HL-60/S4 treated with retinoic acid at 250 ng/mL for 4 days and 3 days (cell line): ENCODE measurements around the gene IPCEF1.

Experiments used
- in situ Hi-C: fragments of 300-500 bp; cut with MboI; formaldehyde crosslinking; loops from 2 replicates; pipeline ENCODE4 v1.7.0; 2022; ENCODE audit warnings: low sequenced_read_pairs

Gene IPCEF1

DNA sequence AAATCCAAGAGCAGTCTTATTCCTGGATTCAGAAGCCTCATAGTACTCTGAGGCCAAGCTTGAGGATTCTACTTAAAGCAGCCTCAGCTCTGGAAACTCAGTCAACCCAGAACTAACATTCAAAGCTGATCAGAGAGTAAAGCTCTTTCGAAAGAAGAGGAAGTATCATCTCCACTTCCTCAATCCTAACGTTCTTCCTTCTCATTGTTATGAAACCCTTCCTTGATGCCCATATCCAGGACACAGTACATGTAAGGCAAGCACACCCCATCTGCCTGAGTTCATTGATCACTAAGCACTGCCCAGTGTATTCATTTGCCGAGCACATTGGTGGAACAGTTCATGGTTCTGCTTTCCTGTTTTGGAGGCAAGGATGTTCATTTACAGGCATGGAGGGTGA lies at the start of gene IPCEF1:
TSS of gene IPCEF1 (minus strand) at position 114 of the 400 bp plus-strand sequence. CDS start 90,856 bp downstream, outside the sequence.
- in situ Hi-C loops: no loop called here

GRCh38 chr6:154406301-154406700 lies 49.7 kb upstream of the IPCEF1 start:
- in situ Hi-C loops: no loop called here

- in situ Hi-C loops: no loop called here
Observed at GRCh38 chr6:154404791-154405400, 48.3 kb upstream of the IPCEF1 start.

DNA sequence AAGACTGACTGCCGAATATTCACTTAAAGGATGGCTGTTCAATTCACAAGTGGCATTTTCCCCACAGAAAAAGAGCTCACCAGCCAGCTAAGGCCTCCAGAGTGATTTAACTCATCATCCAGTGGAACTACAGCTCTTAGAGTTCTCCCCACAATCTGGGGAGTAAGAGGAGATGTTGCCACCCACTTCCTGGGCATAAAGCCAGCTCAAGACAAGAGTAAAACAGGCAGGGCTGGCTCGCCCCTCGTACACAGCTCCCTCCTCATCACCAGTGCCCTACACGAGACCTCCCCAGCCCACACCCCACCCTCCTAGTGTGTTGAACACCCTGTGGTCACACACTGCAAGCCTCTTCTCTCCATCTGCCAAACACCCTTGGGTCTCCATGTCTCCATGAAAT lies 47.2 kb upstream of the IPCEF1 start:
- in situ Hi-C loops: no loop called here

GRCh38 chr6:154402081-154402780 lies 45.6 kb upstream of the IPCEF1 start:
- in situ Hi-C loops: no loop called here

DNA sequence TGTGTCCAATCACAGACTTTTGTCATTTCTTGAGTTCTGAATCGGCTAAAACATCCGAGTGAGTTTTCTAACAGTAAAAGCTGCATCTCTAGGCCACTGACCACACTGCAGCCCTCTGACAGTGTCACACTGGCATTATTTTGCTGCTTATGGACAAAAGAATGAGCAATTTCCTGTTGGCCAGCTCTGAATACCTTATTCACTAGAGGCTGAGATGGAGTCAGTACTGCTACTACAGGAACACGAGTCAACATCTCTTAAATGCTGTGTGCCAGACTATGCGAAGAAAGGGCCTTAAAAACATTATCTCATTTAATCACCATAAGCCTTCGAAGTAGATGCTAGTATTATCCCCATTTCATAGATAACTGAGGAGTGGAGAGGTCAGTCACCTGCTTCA lies 42.5 kb upstream of the IPCEF1 start:
- in situ Hi-C loops: no loop called here

DNA sequence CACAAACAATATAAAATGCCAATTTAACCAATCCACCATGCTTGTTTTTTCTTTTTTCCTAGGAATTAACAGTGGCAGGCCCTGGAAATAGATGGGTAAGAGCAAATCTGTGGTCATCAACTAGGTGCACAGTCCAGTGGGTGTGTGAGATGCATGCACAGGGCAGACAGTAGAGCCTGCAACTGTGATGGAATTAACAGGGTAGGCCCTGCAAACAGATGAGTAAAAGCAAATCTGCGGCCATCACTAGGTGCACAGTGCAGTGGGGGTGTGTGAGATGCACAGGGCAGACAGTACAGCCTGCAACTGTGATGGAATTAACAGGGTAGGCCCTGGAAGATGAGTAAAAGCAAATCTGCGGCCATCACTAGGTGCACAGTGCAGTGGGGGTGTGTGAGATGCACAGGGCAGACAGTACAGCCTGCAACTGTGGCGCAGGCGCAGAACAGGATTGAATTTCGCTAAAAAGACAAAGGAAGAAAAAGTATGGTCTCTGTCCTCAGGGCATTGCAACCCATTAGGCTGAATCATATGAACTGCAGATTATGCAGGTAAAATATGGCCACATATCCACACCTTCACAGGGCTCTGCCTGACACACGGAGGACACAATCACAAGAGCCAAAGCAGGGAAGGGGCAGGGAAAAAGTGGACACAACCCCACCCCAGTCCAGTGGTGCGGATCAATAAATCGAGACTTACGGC lies 41.0 kb upstream of the IPCEF1 start:
- in situ Hi-C loops: no loop called here

GRCh38 chr6:154395878-154396277 lies 39.3 kb upstream of the IPCEF1 start:
- in situ Hi-C loops: no loop called here

- in situ Hi-C loops: no loop called here
Observed at GRCh38 chr6:154395316-154395715, 38.7 kb upstream of the IPCEF1 start.

DNA sequence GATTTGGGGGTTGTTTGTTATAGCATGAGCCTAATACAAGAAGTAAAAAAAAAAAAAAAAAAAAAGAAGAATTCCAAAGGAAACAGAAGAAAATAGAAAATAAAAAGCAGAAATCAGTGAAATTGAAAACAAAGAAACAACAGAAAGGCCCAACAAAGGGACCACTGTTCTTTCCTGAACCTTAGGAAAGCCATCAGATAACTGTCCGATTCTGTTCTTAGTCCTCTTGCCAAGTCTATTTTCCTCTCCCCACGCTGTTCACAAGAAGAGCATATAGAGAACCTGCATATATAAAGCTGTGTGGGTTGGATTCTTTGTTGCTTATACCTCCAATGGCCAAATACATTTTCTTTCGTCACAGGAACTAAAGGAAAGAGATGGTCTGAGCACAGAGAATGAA lies 38.0 kb upstream of the IPCEF1 start:
- in situ Hi-C loops: no loop called here

- in situ Hi-C loops: no loop called here
Observed at GRCh38 chr6:154390034-154390433, 33.4 kb upstream of the IPCEF1 start.

GRCh38 chr6:154388803-154389202 lies 32.2 kb upstream of the IPCEF1 start:
- in situ Hi-C loops: no loop called here

DNA sequence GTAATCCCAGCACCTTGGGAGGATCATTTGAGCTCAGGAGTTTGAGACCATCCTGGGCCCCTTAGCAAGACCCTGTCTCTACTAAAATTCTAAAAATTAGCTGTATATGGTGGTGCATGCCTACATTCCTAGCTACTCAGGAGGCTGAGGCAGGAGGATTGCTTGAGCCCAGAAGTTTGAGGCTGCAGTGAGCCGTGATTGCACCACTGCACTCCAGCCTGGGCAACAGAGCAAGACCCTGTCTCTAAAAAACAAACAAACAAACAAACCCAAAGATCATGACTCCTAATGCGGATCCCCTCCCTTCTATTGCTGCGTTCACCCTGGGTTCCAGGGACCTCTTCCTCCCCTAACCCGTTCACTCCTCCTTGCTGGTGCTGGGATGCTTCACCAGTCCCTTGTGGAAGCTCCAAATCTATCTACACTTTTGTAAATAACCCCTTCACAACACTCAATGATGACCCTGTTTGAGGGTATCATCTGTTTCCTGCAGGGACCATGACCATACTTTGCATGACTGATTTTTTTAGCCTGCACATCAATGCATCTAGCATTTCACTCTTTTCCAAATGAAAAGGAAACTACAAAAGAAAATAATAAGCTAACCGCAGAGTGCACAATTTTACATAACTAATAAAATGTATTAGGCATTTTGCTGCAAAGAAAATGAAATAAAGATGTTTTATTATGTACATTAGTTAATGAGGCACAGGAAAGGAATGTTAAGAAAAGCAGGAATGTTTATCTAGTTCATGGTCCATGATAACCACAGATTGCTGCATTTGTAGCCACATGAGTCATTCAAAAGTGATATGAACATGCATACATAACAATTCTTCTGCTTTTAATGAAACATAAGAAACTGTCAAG lies 30.5 kb upstream of the IPCEF1 start:
- in situ Hi-C loops: no loop called here

DNA sequence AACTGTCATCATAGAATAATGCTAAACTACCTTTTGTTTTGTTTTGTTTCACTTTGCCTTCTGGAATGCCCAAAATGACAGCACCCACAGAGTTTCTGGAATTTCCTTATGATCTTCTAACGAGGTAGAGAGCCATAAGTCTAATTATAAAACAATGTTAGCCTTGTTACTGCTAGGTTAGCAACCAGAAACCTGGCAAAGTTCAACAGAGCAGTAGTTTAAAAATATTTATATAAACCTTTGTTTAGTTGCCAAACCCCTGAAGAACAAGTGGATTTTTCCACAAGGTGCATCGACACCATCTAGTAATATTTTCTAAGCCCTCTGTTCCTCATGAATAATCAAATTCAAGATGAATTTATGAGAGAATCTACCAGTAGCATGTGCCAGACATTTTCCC lies 27.6 kb upstream of the IPCEF1 start:
- in situ Hi-C loops: no loop called here

- in situ Hi-C loops: no loop called here
Observed at GRCh38 chr6:154383273-154383672, 26.7 kb upstream of the IPCEF1 start.

GRCh38 chr6:154382740-154383139 lies 26.1 kb upstream of the IPCEF1 start:
- in situ Hi-C loops: no loop called here

- in situ Hi-C loops: no loop called here
Observed at GRCh38 chr6:154381548-154381947, 24.9 kb upstream of the IPCEF1 start.

DNA sequence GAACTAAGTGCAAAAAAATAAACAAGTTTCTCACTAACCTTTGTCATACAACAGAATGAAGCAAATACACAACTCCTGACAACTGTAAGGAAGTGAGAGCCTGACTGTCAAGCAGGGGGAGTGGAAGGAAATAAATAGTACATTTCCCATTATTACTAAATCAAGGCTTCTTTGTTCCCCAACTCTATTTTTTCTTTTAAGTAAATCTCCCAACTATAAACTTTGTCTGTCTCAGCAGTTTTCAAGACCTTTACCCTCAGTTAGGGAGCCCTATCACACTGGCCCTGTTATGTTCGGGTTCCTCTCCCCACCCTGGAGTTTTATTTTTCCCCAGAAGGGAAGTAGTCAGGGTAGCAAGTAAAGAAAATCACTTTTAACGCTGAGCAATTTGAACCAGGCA lies 24.1 kb upstream of the IPCEF1 start:
- in situ Hi-C loops: no loop called here

DNA sequence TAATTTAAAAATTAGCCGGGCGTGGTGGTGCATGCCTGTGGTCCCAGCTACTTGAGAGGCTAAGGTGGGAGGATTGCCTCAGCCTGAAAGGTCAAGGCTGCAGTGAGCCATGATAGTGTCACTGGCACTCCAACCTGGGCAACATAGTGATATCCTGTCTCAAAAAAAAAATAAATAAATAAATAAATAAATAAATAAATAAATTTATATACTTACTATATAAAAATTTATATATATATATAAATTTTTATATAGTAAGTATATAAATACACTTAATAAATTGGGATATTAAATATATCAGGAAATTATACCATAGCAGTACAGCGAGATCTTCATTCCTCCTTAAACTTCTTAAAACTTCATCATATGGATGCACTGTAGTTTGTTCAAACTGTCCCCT lies 23.0 kb upstream of the IPCEF1 start:
- in situ Hi-C loops: no loop called here

GRCh38 chr6:154378518-154378917 lies 21.9 kb upstream of the IPCEF1 start:
- in situ Hi-C loops: no loop called here

GRCh38 chr6:154377726-154378125 lies 21.1 kb upstream of the IPCEF1 start:
- in situ Hi-C loops: no loop called here
